ENCODE results near the gene HIGD1C. TPM values are rescaled to one million over a fixed set of nuclear protein-coding genes. Genes with fewer than 3 reads are reported as not detected.

HIGD1C gene
- total and polyA plus RNA-seq, 2 of the 8 experiments (the other 6 are each of a cell fraction or from before 2014, with no cell fraction given), result not detected

- Histone ChIP-seq H2AK5ac (ENCODE audit: low read depth, low read length) (no peak overlapping the region), H4K5ac (ENCODE audit: insufficient read length, low read depth, low read length) (no peak overlapping the region), H3K4me2 (ENCODE audit: insufficient read depth in 1 of 2, low read depth in 2 of 2, low read length in 2 of 2) (no peak overlapping the region), H3K4me3 (ENCODE audit: extremely low read depth in 1 of 4, insufficient read depth in 2 of 4, low read depth in 3 of 4, low read length in 4 of 4) (no peak overlapping the region), H2AFZ (ENCODE audit: low read length) (no peak overlapping the region), H3K9ac (replicated peaks in 1 of 4; ENCODE audit: extremely low read depth in 1 of 4, low read depth in 3 of 4, low read length in 3 of 4) (no peak overlapping the region), H3K56ac (replicated peaks; ENCODE audit: insufficient read length, low read depth, low read length) (no peak overlapping the region), H3K4me1 (replicated peaks in 1 of 4; ENCODE audit: control insufficient read depth in 3 of 4, insufficient read depth in 4 of 4, low read length in 3 of 4) (no peaks in the 10 kb centered on the region), H3K23me2 (ENCODE audit: low read depth, low read length) (no peaks in the 10 kb centered on the region), H3K27me3 (replicated peaks in 1 of 4; ENCODE audit: control insufficient read depth in 3 of 4, extremely low read depth in 1 of 4, insufficient read depth in 3 of 4, low read length in 3 of 4) (no peaks in the 10 kb centered on the region), H2BK12ac (ENCODE audit: low read depth, low read length) (no peak overlapping the region), H4K91ac (replicated peaks; ENCODE audit: insufficient read length, low read length) (no peak overlapping the region), H2BK15ac (ENCODE audit: low read length) (no peak overlapping the region), H2BK20ac (ENCODE audit: low read length) (no peak overlapping the region), H3K14ac (ENCODE audit: insufficient read length) (no peak overlapping the region), H3K36me3 (ENCODE audit: control insufficient read depth in 2 of 4, insufficient read depth in 4 of 4, low read length in 3 of 4) (no peaks in the 10 kb centered on the region), H4K20me1 (replicated peaks in 1 of 2; ENCODE audit: control insufficient read depth in 1 of 2, insufficient read depth in 2 of 2, low read length in 2 of 2) (no peaks in the 10 kb centered on the region), H2BK5ac (ENCODE audit: low read depth, low read length) (no peak overlapping the region), H3K9me3 (ENCODE audit: insufficient read depth in 2 of 2, low read depth in 1 of 2, low read length in 1 of 2) (no peaks in the 10 kb centered on the region), H3K27ac (ENCODE audit: low read depth, low read length) (no peak overlapping the region), H3K79me1 (ENCODE audit: low read depth, low read length) (no peaks in the 10 kb centered on the region), H3K23ac (ENCODE audit: insufficient read length) (no peak overlapping the region), H2BK120ac (replicated peaks; ENCODE audit: low read depth, low read length) (no peak overlapping the region), H3K79me2 (ENCODE audit: control insufficient read depth in 1 of 2, insufficient read depth in 2 of 2, low read length in 2 of 2) (peaks cover 0 to 3% of the 10 kb centered on the region in 2 experiments; a peak in 1 of 4 replicates), H3K4ac (replicated peaks; ENCODE audit: insufficient read length, low read depth, low read length) (no peak overlapping the region), H4K8ac (ENCODE audit: extremely low read depth, insufficient read depth, low read length) (no peak overlapping the region), H3K18ac (ENCODE audit: extremely low read depth, low read length) (no peak overlapping the region)
- DNase-seq (ENCODE audit: low read depth in 1 of 2, low spot score in 2 of 2) (no peak), FAIRE-seq (no peak)
- ChIA-PET CTCF (ENCODE audit: partially characterized antibody) (no interaction called here), POLR2A (ENCODE audit: partially characterized antibody) (no interaction called here)
- TF ChIP-seq USF2 (IDR thresholded peaks at IDR 0.05; ENCODE audit: low read length), result no peak
- TF ChIP-seq CREB1 (IDR thresholded peaks at IDR 0.05), result no peak
- WGBS, 2 experiments (ENCODE audit: extremely low coverage in 1 of 2, insufficient coverage in 1 of 2, insufficient read length in 1 of 2, insufficient replicate concordance in 2 of 2, low coverage in 1 of 2, low lambda C conversion rate in 2 of 2, missing lambda C conversion rate in 1 of 2), result 88% methylated on average over 2 of the region's 2 CpGs; no CpG with 5 or more reads in 1 of the 2 experiments
Observed at GRCh38 chr12:50932787-50933280, 19.5 kb upstream of the HIGD1C start.

Data from H1 (cell line).